IMR-90 (cell line): ENCODE results near the gene LRRC4C. TPM values are rescaled to one million over a fixed set of nuclear protein-coding genes. Genes with fewer than 3 reads are reported as not detected.

ENCODE experiments used
- ATAC-seq: fragments of 200-7000 bp; cut with Tn5 transposase; 2 replicates; pipeline ENCODE4 v1.9.1; 2020; ENCODE audit warnings: low read depth, mild to moderate bottlenecking, moderate library complexity
- BruUV-seq: library from RNA; stranded (reverse); fragments of 400-500 nt; replicated peaks from 2 replicates; lab custom pipeline; 2021; lab: Mats Ljungman, UMichigan
- CTCF ChIA-PET: fragments of 300-600 bp; formaldehyde crosslinking; extraction: SDS; loops from one replicate; lab custom pipeline; 2021; ENCODE audit warnings: antibody characterized with exemption; lab: Yijun Ruan, JAX
- POLR2A ChIA-PET: fragments of 300-600 bp; sonication (Branson Sonifier 250); formaldehyde crosslinking; loops from one replicate; lab custom pipeline; 2022; ENCODE audit warnings: antibody characterized with exemption; ENCODE audit not compliant: unreplicated experiment; lab: Charles Lee
- DNase-seq: peaks from one replicate; pipeline ENCODE4 v3.0.0; 2013
- H2AFZ ChIP-seq: replicated peaks from 2 replicates; pipeline ENCODE3; 2013; ENCODE audit warnings: low read length, mild to moderate bottlenecking; ENCODE audit not compliant: poor library complexity
- H2AK5ac ChIP-seq: 2 replicates; pipeline ENCODE4 v1.6.1; 2013; ENCODE audit warnings: low read depth, low read length, inconsistent platforms
- H2AK9ac ChIP-seq: replicated peaks from 2 replicates; pipeline ENCODE3; 2013; ENCODE audit warnings: mild to moderate bottlenecking, low read depth, low read length, moderate library complexity; ENCODE audit not compliant: poor library complexity
- H2BK120ac ChIP-seq: 2 replicates; pipeline ENCODE4 v1.6.1; 2013; ENCODE audit warnings: low read depth, low read length, inconsistent platforms
- H2BK15ac ChIP-seq: 3 replicates; pipeline ENCODE4 v1.6.1; 2013; ENCODE audit warnings: low read depth, low read length, inconsistent platforms
- H2BK20ac ChIP-seq: 2 replicates; pipeline ENCODE4 v1.6.1; 2013; ENCODE audit warnings: low read depth, mild to moderate bottlenecking, inconsistent platforms, low read length, moderate library complexity
- H2BK5ac ChIP-seq: 2 replicates; pipeline ENCODE4 v1.6.1; 2013; ENCODE audit warnings: mild to moderate bottlenecking, low read depth, low read length, inconsistent platforms; ENCODE audit not compliant: poor library complexity, severe bottlenecking
- H3K14ac ChIP-seq: replicated peaks from 2 replicates; pipeline ENCODE4 v1.6.1; 2013; ENCODE audit warnings: low read depth, low read length, inconsistent platforms
- H3K18ac ChIP-seq: 2 replicates; pipeline ENCODE4 v1.6.1; 2013; ENCODE audit warnings: low read depth, low read length, control low read depth
- H3K23ac ChIP-seq: 2 replicates; pipeline ENCODE4 v1.6.1; 2013; ENCODE audit warnings: low read depth, low read length, inconsistent platforms
- H3K27ac ChIP-seq: 2 replicates; pipeline ENCODE4 v1.5.1; 2013; ENCODE audit warnings: mild to moderate bottlenecking, control low read depth, low read length; ENCODE audit not compliant: insufficient read depth
- H3K27me3 ChIP-seq: 2 replicates; pipeline ENCODE4 v1.6.1; 2013; ENCODE audit warnings: low read length; ENCODE audit not compliant: control insufficient read depth, insufficient read depth
- H3K36me3 ChIP-seq: 2 replicates; pipeline ENCODE4 v1.6.1; 2013; ENCODE audit warnings: low read length, mixed read lengths; ENCODE audit not compliant: control insufficient read depth, insufficient read depth
- H3K4ac ChIP-seq: 2 replicates; pipeline ENCODE4 v1.6.1; 2013; ENCODE audit warnings: low read depth, low read length, inconsistent platforms
- H3K4me1 ChIP-seq: 2 replicates; pipeline ENCODE4 v1.6.1; 2013; ENCODE audit warnings: low read length, mixed read lengths; ENCODE audit not compliant: control insufficient read depth, insufficient read depth
- H3K4me2 ChIP-seq: 2 replicates; pipeline ENCODE4 v1.6.1; 2013; ENCODE audit warnings: low read depth, mild to moderate bottlenecking, control low read depth, low read length, moderate library complexity
- H3K4me3 ChIP-seq: 2 replicates; pipeline ENCODE4 v1.5.1; 2013; ENCODE audit warnings: low read depth, mild to moderate bottlenecking, control low read depth, low read length, moderate library complexity; ENCODE audit not compliant: insufficient read depth
- H3K56ac ChIP-seq: 2 replicates; pipeline ENCODE4 v1.6.1; 2013; ENCODE audit warnings: low read length, inconsistent platforms; ENCODE audit not compliant: insufficient read depth; ENCODE audit errors: extremely low read depth
- H3K79me1 ChIP-seq, 2 experiments: 2 replicates each; pipeline ENCODE4 v1.6.1; 2013; ENCODE audit warnings: low read length in 2 of 2, inconsistent platforms in 1 of 2, low read depth in 1 of 2
- H3K9ac ChIP-seq: 2 replicates; pipeline ENCODE4 v1.6.1; 2013; ENCODE audit warnings: low read depth, low read length, control low read depth
- H3K9me1 ChIP-seq: 2 replicates; pipeline ENCODE4 v1.6.1; 2013; ENCODE audit warnings: low read length, inconsistent platforms; ENCODE audit not compliant: insufficient read depth
- H3K9me3 ChIP-seq: 2 replicates; pipeline ENCODE4 v1.6.1; 2013; ENCODE audit warnings: low read length; ENCODE audit not compliant: control insufficient read depth, insufficient read depth
- H4K20me1 ChIP-seq: 2 replicates; pipeline ENCODE4 v1.6.1; 2013; ENCODE audit warnings: low read length, inconsistent platforms; ENCODE audit not compliant: insufficient read depth
- H4K5ac ChIP-seq: 2 replicates; pipeline ENCODE4 v1.6.1; 2013; ENCODE audit warnings: mild to moderate bottlenecking, low read depth, low read length, control low read depth
- H4K8ac ChIP-seq, 2 experiments: 2 replicates each; pipeline ENCODE4 v1.6.1; 2013; ENCODE audit warnings: low read depth in 2 of 2, low read length in 2 of 2, control low read depth in 1 of 2, inconsistent platforms in 1 of 2
- H4K91ac ChIP-seq: 2 replicates; pipeline ENCODE4 v1.6.1; 2013; ENCODE audit warnings: low read depth, low read length, inconsistent platforms; ENCODE audit not compliant: insufficient read depth
- BHLHE40 ChIP-seq: fragments of 150-350 bp; IDR thresholded peaks from 2 replicates; pipeline ENCODE4 v1.6.1; 2016; ENCODE audit warnings: mild to moderate bottlenecking, low read depth, low read length
- CEBPB ChIP-seq: IDR thresholded peaks from 2 replicates; pipeline ENCODE4 v1.6.1; 2012; ENCODE audit warnings: low read depth, low read length, improper control_type of control experiment
- CHD1 ChIP-seq: IDR thresholded peaks from 2 replicates; pipeline ENCODE4 v1.6.1; 2012; ENCODE audit warnings: low read depth, low read length, improper control_type of control experiment
- FOS ChIP-seq: fragments of 150-350 bp; IDR thresholded peaks from 2 replicates; pipeline ENCODE4 v1.6.1; 2016; ENCODE audit warnings: low read depth, low read length
- MAZ ChIP-seq: IDR thresholded peaks from 2 replicates; pipeline ENCODE4 v1.6.1; 2012; ENCODE audit warnings: low read depth, mild to moderate bottlenecking, low read length, improper control_type of control experiment, moderate library complexity, borderline replicate concordance
- MXI1 ChIP-seq: IDR thresholded peaks from 2 replicates; pipeline ENCODE4 v1.6.1; 2012; ENCODE audit warnings: low read depth, mild to moderate bottlenecking, low read length, moderate library complexity, borderline replicate concordance
- NFE2L2 ChIP-seq: fragments of 150-350 bp; IDR thresholded peaks from 2 replicates; pipeline ENCODE4 v1.6.1; 2016; ENCODE audit warnings: low read depth, mild to moderate bottlenecking, low read length
- POLR2A ChIP-seq: IDR thresholded peaks from 2 replicates; pipeline ENCODE4 v1.6.1; 2012; ENCODE audit warnings: mild to moderate bottlenecking, low read depth, low read length
- RAD21 ChIP-seq: IDR thresholded peaks from 2 replicates; pipeline ENCODE4 v1.6.1; 2012; ENCODE audit warnings: low read length, improper control_type of control experiment
- RCOR1 ChIP-seq: IDR thresholded peaks from 2 replicates; pipeline ENCODE4 v1.6.1; 2012; ENCODE audit warnings: mild to moderate bottlenecking, low read length, improper control_type of control experiment; ENCODE audit not compliant: insufficient replicate concordance
- RFX5 ChIP-seq: IDR thresholded peaks from 2 replicates; pipeline ENCODE4 v1.8.0; 2012; ENCODE audit warnings: low read depth, mild to moderate bottlenecking, low read length, moderate library complexity
- SMC3 ChIP-seq: fragments of 150-350 bp; IDR thresholded peaks from 2 replicates; pipeline ENCODE4 v1.6.1; 2016; ENCODE audit warnings: low read depth, mild to moderate bottlenecking, antibody characterized with exemption, low read length, moderate library complexity
- whole genome bisulfite sequencing, 2 experiments: methylation state at CpG; one replicate each; pipeline versions ENCODE4 v1.1.5 to v1.1.7; 2013; ENCODE audit warnings: missing lambda C conversion rate in 2 of 2; ENCODE audit not compliant: insufficient read length in 1 of 2; ENCODE audit errors: extremely low coverage in 2 of 2; 5-methylcytosine and 5-hydroxymethylcytosine counted together
- dilution Hi-C: fragments of 300-500 bp; cut with HindIII; formaldehyde crosslinking; loops from one replicate; pipeline ENCODE4 v1.14.3; 2018; ENCODE audit warnings: low sequenced_read_pairs; ENCODE audit not compliant: unreplicated experiment
- in situ Hi-C: fragments of 300-500 bp; cut with MboI; formaldehyde crosslinking; loops from 3 replicates; pipeline ENCODE4 v1.14.3; 2019; ENCODE audit warnings: low sequenced_read_pairs, inconsistent platforms, mixed read lengths
- intact Hi-C: fragments of 100-400 bp; cut with micrococcal nuclease; formaldehyde crosslinking; loops from 2 replicates; pipeline ENCODE4 v1.10.0; 2022
- polyA plus RNA-seq, 3 experiments: library from polyadenylated mRNA; depleted of rRNA; stranded (reverse); fragments of >200 nt; gene quantifications; 2 replicates each; pipeline ENCODE4 v1.2.3, GENCODE V29; 2012; ENCODE audit warnings: low replicate concordance in 1 of 3
- total RNA-seq: library from RNA; depleted of rRNA; stranded (reverse); fragments of >200 nt; gene quantifications from 2 replicates; pipeline ENCODE4 v1.2.3, GENCODE V29; 2012
- TF ChIP-seq, protein P1 (sequence below): conservative IDR thresholded peaks from 2 replicates; pipeline ENCODE4 v1.5.1; 2012; ENCODE audit warnings: mild to moderate bottlenecking, low read depth, low read length, improper control_type of control experiment
- TF ChIP-seq, protein P2 (sequence below): fragments of 150-350 bp; IDR thresholded peaks from 2 replicates; pipeline ENCODE4 v1.6.1; 2016; ENCODE audit warnings: low read depth, mild to moderate bottlenecking, low read length, moderate library complexity, borderline replicate concordance

LRRC4C gene
- total and polyA plus RNA-seq, 2 of the 4 experiments (the other 2 are of a cell fraction), result under 0.01 to 0.03 TPM

DNA sequence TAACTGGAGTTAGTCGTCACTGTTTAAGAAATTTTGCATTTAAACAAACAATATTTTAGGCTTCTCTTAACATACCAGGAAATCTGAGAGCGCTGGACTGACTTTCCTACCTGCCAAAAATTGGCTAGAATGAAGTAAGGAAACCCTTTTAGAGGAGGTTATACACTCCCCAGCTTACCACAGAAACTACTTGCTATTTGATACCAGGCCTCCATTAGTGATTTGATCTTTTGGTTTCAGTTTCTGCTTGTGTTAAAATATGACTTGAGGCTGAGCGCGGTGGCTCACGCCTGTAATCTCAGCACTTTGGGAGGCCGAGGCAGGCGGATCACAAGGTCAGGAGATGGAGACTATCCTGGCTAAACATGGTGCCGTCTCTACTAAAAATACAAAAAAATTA lies 419.9 kb downstream of the LRRC4C start:
- no peak overlapping the region for H2BK120ac ChIP-seq
- peaks cover 2% of the 10 kb centered on the region; the same call in 1 of the 2 replicates for H3K9me3 ChIP-seq
- TF ChIP-seq FOS, result no peak
- no peak for TF ChIP-seq MAZ
- TF ChIP-seq RFX5, result no peak
- no peak for TF ChIP-seq CHD1
- no peak for TF ChIP-seq CEBPB
- no peak for TF ChIP-seq MXI1
- TF ChIP-seq RAD21, result no peak
- no peak for TF ChIP-seq NFE2L2
- no peak for TF ChIP-seq SMC3
- TF ChIP-seq RCOR1, result no peak
- TF ChIP-seq BHLHE40, result no peak
- TF ChIP-seq POLR2A, result no peak
- TF ChIP-seq, protein P1, sequence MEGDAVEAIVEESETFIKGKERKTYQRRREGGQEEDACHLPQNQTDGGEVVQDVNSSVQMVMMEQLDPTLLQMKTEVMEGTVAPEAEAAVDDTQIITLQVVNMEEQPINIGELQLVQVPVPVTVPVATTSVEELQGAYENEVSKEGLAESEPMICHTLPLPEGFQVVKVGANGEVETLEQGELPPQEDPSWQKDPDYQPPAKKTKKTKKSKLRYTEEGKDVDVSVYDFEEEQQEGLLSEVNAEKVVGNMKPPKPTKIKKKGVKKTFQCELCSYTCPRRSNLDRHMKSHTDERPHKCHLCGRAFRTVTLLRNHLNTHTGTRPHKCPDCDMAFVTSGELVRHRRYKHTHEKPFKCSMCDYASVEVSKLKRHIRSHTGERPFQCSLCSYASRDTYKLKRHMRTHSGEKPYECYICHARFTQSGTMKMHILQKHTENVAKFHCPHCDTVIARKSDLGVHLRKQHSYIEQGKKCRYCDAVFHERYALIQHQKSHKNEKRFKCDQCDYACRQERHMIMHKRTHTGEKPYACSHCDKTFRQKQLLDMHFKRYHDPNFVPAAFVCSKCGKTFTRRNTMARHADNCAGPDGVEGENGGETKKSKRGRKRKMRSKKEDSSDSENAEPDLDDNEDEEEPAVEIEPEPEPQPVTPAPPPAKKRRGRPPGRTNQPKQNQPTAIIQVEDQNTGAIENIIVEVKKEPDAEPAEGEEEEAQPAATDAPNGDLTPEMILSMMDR, result no peak
- TF ChIP-seq, protein P2, sequence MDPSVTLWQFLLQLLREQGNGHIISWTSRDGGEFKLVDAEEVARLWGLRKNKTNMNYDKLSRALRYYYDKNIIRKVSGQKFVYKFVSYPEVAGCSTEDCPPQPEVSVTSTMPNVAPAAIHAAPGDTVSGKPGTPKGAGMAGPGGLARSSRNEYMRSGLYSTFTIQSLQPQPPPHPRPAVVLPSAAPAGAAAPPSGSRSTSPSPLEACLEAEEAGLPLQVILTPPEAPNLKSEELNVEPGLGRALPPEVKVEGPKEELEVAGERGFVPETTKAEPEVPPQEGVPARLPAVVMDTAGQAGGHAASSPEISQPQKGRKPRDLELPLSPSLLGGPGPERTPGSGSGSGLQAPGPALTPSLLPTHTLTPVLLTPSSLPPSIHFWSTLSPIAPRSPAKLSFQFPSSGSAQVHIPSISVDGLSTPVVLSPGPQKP, result no peak
- no peak overlapping the region for H3K9ac ChIP-seq
- H3K27me3 ChIP-seq, result no peaks in the 10 kb centered on the region
- DNase-seq, result no peak
- no TSS peak for BruUV-seq
- H4K5ac ChIP-seq, result no peak overlapping the region
- H3K4ac ChIP-seq, result no peak overlapping the region
- 81% methylated on average over 5 of the region's 8 CpGs; no CpG with 5 or more reads in 1 of the 2 experiments for WGBS, 2 experiments
- no peaks in the 10 kb centered on the region for H4K20me1 ChIP-seq
- H4K91ac ChIP-seq, result no peak overlapping the region
- no peak overlapping the region for H2AK9ac ChIP-seq
- no peak overlapping the region for H2AFZ ChIP-seq
- no peaks in the 10 kb centered on the region for H3K36me3 ChIP-seq
- no peaks in the 10 kb centered on the region for H3K4me1 ChIP-seq
- no peaks in the 10 kb centered on the region for H3K79me1 ChIP-seq
- intact Hi-C loops, result no loop called here
- H2BK15ac ChIP-seq, result no peak overlapping the region
- CTCF ChIA-PET, result no interaction called here
- no peak overlapping the region for H2BK20ac ChIP-seq
- no peak for ATAC-seq
- H4K8ac ChIP-seq, result no peak overlapping the region
- no peak overlapping the region for H3K56ac ChIP-seq
- dilution Hi-C loops, result no loop called here
- H2BK5ac ChIP-seq, result no peak overlapping the region
- in situ Hi-C loops, result no loop called here
- no peaks in the 10 kb centered on the region for H3K9me1 ChIP-seq
- no peak overlapping the region for H3K4me2 ChIP-seq
- H3K4me3 ChIP-seq, result no peak overlapping the region
- H3K23ac ChIP-seq, result no peak overlapping the region
- no peak overlapping the region for H3K18ac ChIP-seq
- no peak overlapping the region for H2AK5ac ChIP-seq
- H3K27ac ChIP-seq, result no peak overlapping the region
- POLR2A ChIA-PET, result no interaction called here
- no peak overlapping the region for H3K14ac ChIP-seq
